Esophagus (tissue), 2 donors: ENCODE measurements around the gene ADAMTS6. TPM values are rescaled to one million over a fixed set of nuclear protein-coding genes. Genes with fewer than 3 reads are reported as not detected.
"Not testable (repeated sequence)": the region's sequence is repeated elsewhere in the genome, so short reads cannot be mapped to it uniquely, and the experiment has no call there.

ENCODE experiments used
- H3K27ac ChIP-seq, 2 donors: one replicate each; pipeline ENCODE4 v1.5.1; 2013; ENCODE audit warnings: low read depth in 2 of 2, mild to moderate bottlenecking in 2 of 2, inconsistent platforms in 1 of 2, low read length in 1 of 2, moderate library complexity in 1 of 2
- H3K27me3 ChIP-seq, 2 donors: one replicate each; pipeline ENCODE4 v1.6.1; 2013; ENCODE audit warnings: low read length in 2 of 2, control low read depth in 1 of 2, mild to moderate bottlenecking in 1 of 2; ENCODE audit not compliant: insufficient read depth in 2 of 2, control insufficient read depth in 1 of 2
- H3K36me3 ChIP-seq, 2 donors: one replicate each; pipeline ENCODE4 v1.6.1; 2013; ENCODE audit warnings: low read length in 1 of 2; ENCODE audit not compliant: control insufficient read depth in 2 of 2, insufficient read depth in 2 of 2
- H3K4me1 ChIP-seq, 2 donors: one replicate each; pipeline ENCODE4 v1.6.1; 2013; ENCODE audit warnings: low read length in 1 of 2; ENCODE audit not compliant: control insufficient read depth in 2 of 2, insufficient read depth in 2 of 2
- H3K4me3 ChIP-seq, 2 donors: one replicate each; pipeline ENCODE4 v1.5.1; 2013; ENCODE audit warnings: low read length in 2 of 2, mild to moderate bottlenecking in 2 of 2, low read depth in 1 of 2, moderate library complexity in 1 of 2
- H3K9me3 ChIP-seq, 2 donors: one replicate each; pipeline ENCODE4 v1.6.1; 2013; ENCODE audit warnings: mild to moderate bottlenecking in 2 of 2, low read depth in 1 of 2, low read length in 1 of 2, moderate library complexity in 1 of 2; ENCODE audit not compliant: control insufficient read depth in 2 of 2, insufficient read depth in 1 of 2
- WGBS, 2 donors: extraction: QIAGEN DNeasy Blood & Tissue Kit; methylation state at CpG; one replicate each; pipeline ENCODE4 v1.1.7; 2013; 5-methylcytosine and 5-hydroxymethylcytosine counted together
- polyA plus RNA-seq, 2 donors: library from polyadenylated mRNA; stranded (reverse); fragments of 200-250 nt; gene quantifications; one replicate each; pipeline ENCODE4 v1.2.3, GENCODE V29; 2013
- donor health status: healthy with polysubstance abuse.
- donor health status: Bipolar disorder and iron deficiency.

The ADAMTS6 gene
- under 1 TPM; 0.16 to 0.25 TPM for polyA plus RNA-seq

- Histone ChIP-seq H3K4me1 (no peaks in the 10 kb centered on the region), H3K27me3 (no peaks in the 10 kb centered on the region), H3K27ac (peak within 1 kb of the TSS; percentile 61 to 77), H3K36me3 (no peaks in the 10 kb centered on the region), H3K9me3 (no peaks in the 10 kb centered on the region), H3K4me3 (peak within 1 kb of the TSS; percentile 36 to 83)
- 0% methylated on average over 12 of the region's 12 CpGs for WGBS, 2 donors
Measured at GRCh38 chr5:65481635-65482295, at the start of gene ADAMTS6. TSS of gene ADAMTS6 (minus strand) at chr5:65481920. CDS start at chr5:65473673, 8,247 bp downstream.

GRCh38 chr5:65530904-65531303 lies 49.2 kb upstream of the ADAMTS6 start:
- Histone ChIP-seq H3K4me3 (no peak overlapping the region), H3K27ac (no peak overlapping the region), H3K9me3 (no peaks in the 10 kb centered on the region), H3K27me3 (no peaks in the 10 kb centered on the region), H3K36me3 (no peaks in the 10 kb centered on the region), H3K4me1 (no peaks in the 10 kb centered on the region)
- whole genome bisulfite sequencing, 2 donors = 87 to 93% methylated on average over 1 of the region's 1 CpG

- Histone ChIP-seq H3K4me3 (no peak overlapping the region), H3K9me3 (no peaks in the 10 kb centered on the region), H3K27me3 (no peaks in the 10 kb centered on the region), H3K4me1 (no peaks in the 10 kb centered on the region), H3K27ac (no peak overlapping the region), H3K36me3 (no peaks in the 10 kb centered on the region)
- 94 to 95% methylated on average over 3 of the region's 3 CpGs for WGBS, 2 donors
Measured at GRCh38 chr5:65525726-65526125, 44.0 kb upstream of the ADAMTS6 start.

GRCh38 chr5:65512170-65512937 lies 30.6 kb upstream of the ADAMTS6 start:
- 48 to 58% methylated on average over 6 of the region's 6 CpGs for WGBS, 2 donors
- H3K4me3 ChIP-seq = no peak overlapping the region
- no peaks in the 10 kb centered on the region for H3K4me1 ChIP-seq
- no peak overlapping the region for H3K27ac ChIP-seq
- H3K36me3 ChIP-seq = no peaks in the 10 kb centered on the region
- H3K9me3 ChIP-seq = no peaks in the 10 kb centered on the region
- H3K27me3 ChIP-seq = no peaks in the 10 kb centered on the region

- Histone ChIP-seq H3K27ac (no peak overlapping the region), H3K4me3 (no peak overlapping the region), H3K36me3 (no peaks in the 10 kb centered on the region), H3K4me1 (no peaks in the 10 kb centered on the region), H3K27me3 (no peaks in the 10 kb centered on the region), H3K9me3 (no peaks in the 10 kb centered on the region)
- WGBS, 2 donors = 85 to 93% methylated on average over 2 of the region's 2 CpGs
Measured at GRCh38 chr5:65508978-65509377, 27.3 kb upstream of the ADAMTS6 start.

GRCh38 chr5:65506961-65507360 lies 25.2 kb upstream of the ADAMTS6 start:
- Histone ChIP-seq H3K9me3 (no peaks in the 10 kb centered on the region), H3K36me3 (no peaks in the 10 kb centered on the region), H3K4me1 (no peaks in the 10 kb centered on the region), H3K27ac (no peak overlapping the region), H3K27me3 (no peaks in the 10 kb centered on the region), H3K4me3 (no peak overlapping the region)
- 75 to 79% methylated on average over 3 of the region's 3 CpGs for WGBS, 2 donors

GRCh38 chr5:65489119-65489518 lies 7.4 kb upstream of the ADAMTS6 start:
- H3K27ac ChIP-seq = no peak overlapping the region
- H3K9me3 ChIP-seq = no peaks in the 10 kb centered on the region
- H3K36me3 ChIP-seq = no peaks in the 10 kb centered on the region
- WGBS, 2 donors = 90 to 92% methylated on average over 4 of the region's 4 CpGs
- no peaks in the 10 kb centered on the region for H3K4me1 ChIP-seq
- no peak overlapping the region for H3K4me3 ChIP-seq
- H3K27me3 ChIP-seq = no peaks in the 10 kb centered on the region

GRCh38 chr5:65488038-65488687 lies 6.4 kb upstream of the ADAMTS6 start:
- H3K27me3 ChIP-seq, H3K36me3 ChIP-seq, H3K27ac ChIP-seq, H3K4me3 ChIP-seq, H3K9me3 ChIP-seq, H3K4me1 ChIP-seq: not testable (repeated sequence)
- 84 to 90% methylated on average over 7 of the region's 7 CpGs for WGBS, 2 donors

GRCh38 chr5:65486803-65487202 lies 5.1 kb upstream of the ADAMTS6 start:
- not testable (repeated sequence) for H3K4me1 ChIP-seq, H3K36me3 ChIP-seq, H3K27ac ChIP-seq, H3K9me3 ChIP-seq, H3K4me3 ChIP-seq, H3K27me3 ChIP-seq
- WGBS, 2 donors = 90 to 95% methylated on average over 2 of the region's 2 CpGs
